GM23338 (cell line): Measurements from ENCODE around the gene DEXI. TPM values are rescaled to one million over a fixed set of nuclear protein-coding genes. Genes with fewer than 3 reads are reported as not detected.

Experiments used
- ATAC-seq: fragments of 200-7000 bp; cut with Tn5 transposase; 3 replicates; pipeline ENCODE4 v1.9.1; 2020
- DNase-seq: peaks from one replicate; pipeline ENCODE4 v3.0.0-alpha.2; 2015; ENCODE audit warnings: low spot score
- H2AFZ ChIP-seq: fragments of 200-600 bp; sonication (generic); 2 replicates; pipeline ENCODE4 v1.8.0; 2016; ENCODE audit warnings: antibody characterized with exemption, mild to moderate bottlenecking, moderate library complexity
- H3F3A ChIP-seq: fragments of 200-600 bp; sonication (generic); replicated peaks from 2 replicates; pipeline ENCODE4 v1.8.0; 2017; ENCODE audit warnings: antibody characterized with exemption, mixed run types, low read depth
- H3K27ac ChIP-seq: fragments of 200-600 bp; sonication (generic); 2 replicates; pipeline ENCODE4 v1.6.1; 2016; ENCODE audit warnings: low read depth
- H3K27me3 ChIP-seq: fragments of 200-600 bp; sonication (generic); 2 replicates; pipeline ENCODE4 v1.8.0; 2016; ENCODE audit warnings: mild to moderate bottlenecking, mixed run types, moderate library complexity; ENCODE audit not compliant: insufficient read depth
- H3K36me3 ChIP-seq: fragments of 200-600 bp; sonication (generic); 2 replicates; pipeline ENCODE4 v1.8.0; 2016; ENCODE audit warnings: mild to moderate bottlenecking; ENCODE audit not compliant: insufficient read depth
- H3K4me1 ChIP-seq: fragments of 200-600 bp; sonication (generic); 2 replicates; pipeline ENCODE4 v1.8.0; 2016; ENCODE audit warnings: mild to moderate bottlenecking, moderate library complexity; ENCODE audit not compliant: insufficient read depth
- H3K4me2 ChIP-seq: fragments of 200-600 bp; sonication (generic); 2 replicates; pipeline ENCODE4 v1.7.1; 2017; ENCODE audit warnings: mixed run types
- H3K4me3 ChIP-seq: fragments of 200-600 bp; sonication (generic); 2 replicates; pipeline ENCODE4 v1.6.1; 2016; ENCODE audit warnings: mixed run types
- H3K79me2 ChIP-seq: fragments of 200-600 bp; sonication (generic); replicated peaks from 2 replicates; pipeline ENCODE4 v1.8.0; 2017; ENCODE audit warnings: mild to moderate bottlenecking; ENCODE audit not compliant: insufficient read depth
- H3K9me2 ChIP-seq: fragments of 200-600 bp; sonication (generic); 2 replicates; pipeline ENCODE4 v1.8.0; 2017; ENCODE audit not compliant: insufficient read depth
- H4K20me1 ChIP-seq: fragments of 200-600 bp; sonication (generic); replicated peaks from 2 replicates; pipeline ENCODE4 v1.8.0; 2017; ENCODE audit warnings: mild to moderate bottlenecking; ENCODE audit not compliant: insufficient read depth
- H3K27ac Mint-ChIP-seq: 2 replicates; pipeline ENCODE4 v1.8.0; 2020; ENCODE audit warnings: inconsistent platforms, mild to moderate bottlenecking, moderate library complexity, mixed read lengths
- H3K27me3 Mint-ChIP-seq: 3 replicates; pipeline ENCODE4 v1.8.0; 2022; ENCODE audit warnings: low read depth, mild to moderate bottlenecking, moderate library complexity, mixed read lengths, inconsistent platforms; ENCODE audit not compliant: insufficient read depth, poor library complexity
- H3K36me3 Mint-ChIP-seq: 3 replicates; pipeline ENCODE4 v1.8.0; 2021; ENCODE audit warnings: low read depth, mild to moderate bottlenecking, inconsistent platforms, moderate library complexity, mixed read lengths
- H3K4me1 Mint-ChIP-seq: 3 replicates; pipeline ENCODE4 v1.8.0; 2020; ENCODE audit warnings: mild to moderate bottlenecking, inconsistent platforms, mixed read lengths
- H3K4me3 Mint-ChIP-seq: 3 replicates; pipeline ENCODE4 v1.8.0; 2021; ENCODE audit warnings: moderate library complexity, mild to moderate bottlenecking, inconsistent platforms, mixed read lengths
- H3K9me3 Mint-ChIP-seq: 3 replicates; pipeline ENCODE4 v1.8.0; 2020; ENCODE audit warnings: moderate library complexity, mild to moderate bottlenecking, inconsistent platforms, mixed read lengths
- CREB1 ChIP-seq: fragments of 250-450 bp; sonication (Bioruptor Pico); IDR thresholded peaks from 2 replicates; pipeline ENCODE4 v1.5.0; 2020; ENCODE audit warnings: low read depth, mild to moderate bottlenecking, moderate library complexity
- EZH2 ChIP-seq: fragments of 200-600 bp; sonication (generic); IDR thresholded peaks from one replicate; pipeline ENCODE4 v1.8.0; 2017; ENCODE audit warnings: antibody characterized with exemption, mild to moderate bottlenecking, low read depth; ENCODE audit not compliant: unreplicated experiment
- NANOG ChIP-seq: IDR thresholded peaks from 2 replicates; pipeline ENCODE4 v1.6.1; 2016; ENCODE audit warnings: antibody characterized with exemption, borderline replicate concordance
- STAT1 ChIP-seq: IDR thresholded peaks from one replicate; pipeline ENCODE4 v1.6.1; 2016; ENCODE audit warnings: antibody characterized with exemption; ENCODE audit not compliant: unreplicated experiment
- polyA plus RNA-seq: library from polyadenylated mRNA; unstranded; fragments of >200 nt; fragmentation: Nextera tagmentation; extraction: Ambion mirVana; gene quantifications from 2 replicates; pipeline ENCODE4 v1.2.1, GENCODE V29; 2016
- total RNA-seq: library from RNA; depleted of rRNA; stranded (reverse); fragments of >200 nt; shearing (Covaris generic); gene quantifications from 2 replicates; pipeline ENCODE4 v1.2.3, GENCODE V29; 2014
- TF ChIP-seq, protein P1 (sequence below): fragments of 250-450 bp; sonication (Bioruptor Pico); IDR thresholded peaks from 2 replicates; pipeline ENCODE4 v1.5.0; 2020; ENCODE audit warnings: mild to moderate bottlenecking, moderate library complexity
- TF ChIP-seq, protein P2 (sequence below): IDR thresholded peaks from one replicate; pipeline ENCODE4 v1.6.1; 2018; ENCODE audit warnings: antibody characterized with exemption; ENCODE audit not compliant: unreplicated experiment

Gene DEXI
- total and polyA plus RNA-seq, 2 experiments from 2014 or later = 26.5 to 58.2 TPM

DNA sequence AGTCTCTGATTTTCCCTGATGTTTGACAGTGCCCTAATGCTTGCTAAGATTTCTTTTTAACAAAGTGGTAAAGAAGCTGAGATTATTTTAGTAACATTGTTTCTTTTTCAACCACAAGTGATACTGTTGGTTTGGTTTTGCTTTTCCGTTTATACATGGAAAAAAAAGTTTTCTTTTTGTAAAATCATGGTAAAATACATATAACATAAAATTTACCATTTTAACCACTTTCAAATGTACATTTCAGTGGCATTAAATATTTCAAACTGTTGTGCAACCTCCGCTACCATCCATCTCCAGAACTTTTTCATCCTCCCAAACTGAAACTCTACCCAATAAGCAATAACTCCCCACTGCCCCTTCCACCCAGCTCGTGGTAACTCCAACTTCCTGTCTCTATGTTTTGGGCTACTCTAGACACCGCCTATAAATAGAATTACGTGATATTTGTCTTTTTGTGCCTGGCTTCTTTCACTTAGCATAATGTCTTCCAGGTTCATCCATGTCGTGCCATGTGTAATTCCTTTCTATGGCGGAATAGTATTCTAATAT, 60.7 kb downstream of the DEXI start:
- H2AFZ ChIP-seq = no peak overlapping the region
- H3F3A ChIP-seq = no peaks in the 10 kb centered on the region
- peaks cover 44% of the 10 kb centered on the region for H3K27me3 ChIP-seq
- no peaks in the 10 kb centered on the region for H4K20me1 ChIP-seq
- no peak for DNase-seq
- H3K27ac Mint-ChIP-seq = no peak overlapping the region
- peaks cover 30% of the 10 kb centered on the region for H3K27me3 Mint-ChIP-seq
- TF ChIP-seq NANOG (no peak), CREB1 (CRISPR knock-in tag) (no peak), STAT1 (no peak), EZH2 (no peak)
- TF ChIP-seq, protein P1, sequence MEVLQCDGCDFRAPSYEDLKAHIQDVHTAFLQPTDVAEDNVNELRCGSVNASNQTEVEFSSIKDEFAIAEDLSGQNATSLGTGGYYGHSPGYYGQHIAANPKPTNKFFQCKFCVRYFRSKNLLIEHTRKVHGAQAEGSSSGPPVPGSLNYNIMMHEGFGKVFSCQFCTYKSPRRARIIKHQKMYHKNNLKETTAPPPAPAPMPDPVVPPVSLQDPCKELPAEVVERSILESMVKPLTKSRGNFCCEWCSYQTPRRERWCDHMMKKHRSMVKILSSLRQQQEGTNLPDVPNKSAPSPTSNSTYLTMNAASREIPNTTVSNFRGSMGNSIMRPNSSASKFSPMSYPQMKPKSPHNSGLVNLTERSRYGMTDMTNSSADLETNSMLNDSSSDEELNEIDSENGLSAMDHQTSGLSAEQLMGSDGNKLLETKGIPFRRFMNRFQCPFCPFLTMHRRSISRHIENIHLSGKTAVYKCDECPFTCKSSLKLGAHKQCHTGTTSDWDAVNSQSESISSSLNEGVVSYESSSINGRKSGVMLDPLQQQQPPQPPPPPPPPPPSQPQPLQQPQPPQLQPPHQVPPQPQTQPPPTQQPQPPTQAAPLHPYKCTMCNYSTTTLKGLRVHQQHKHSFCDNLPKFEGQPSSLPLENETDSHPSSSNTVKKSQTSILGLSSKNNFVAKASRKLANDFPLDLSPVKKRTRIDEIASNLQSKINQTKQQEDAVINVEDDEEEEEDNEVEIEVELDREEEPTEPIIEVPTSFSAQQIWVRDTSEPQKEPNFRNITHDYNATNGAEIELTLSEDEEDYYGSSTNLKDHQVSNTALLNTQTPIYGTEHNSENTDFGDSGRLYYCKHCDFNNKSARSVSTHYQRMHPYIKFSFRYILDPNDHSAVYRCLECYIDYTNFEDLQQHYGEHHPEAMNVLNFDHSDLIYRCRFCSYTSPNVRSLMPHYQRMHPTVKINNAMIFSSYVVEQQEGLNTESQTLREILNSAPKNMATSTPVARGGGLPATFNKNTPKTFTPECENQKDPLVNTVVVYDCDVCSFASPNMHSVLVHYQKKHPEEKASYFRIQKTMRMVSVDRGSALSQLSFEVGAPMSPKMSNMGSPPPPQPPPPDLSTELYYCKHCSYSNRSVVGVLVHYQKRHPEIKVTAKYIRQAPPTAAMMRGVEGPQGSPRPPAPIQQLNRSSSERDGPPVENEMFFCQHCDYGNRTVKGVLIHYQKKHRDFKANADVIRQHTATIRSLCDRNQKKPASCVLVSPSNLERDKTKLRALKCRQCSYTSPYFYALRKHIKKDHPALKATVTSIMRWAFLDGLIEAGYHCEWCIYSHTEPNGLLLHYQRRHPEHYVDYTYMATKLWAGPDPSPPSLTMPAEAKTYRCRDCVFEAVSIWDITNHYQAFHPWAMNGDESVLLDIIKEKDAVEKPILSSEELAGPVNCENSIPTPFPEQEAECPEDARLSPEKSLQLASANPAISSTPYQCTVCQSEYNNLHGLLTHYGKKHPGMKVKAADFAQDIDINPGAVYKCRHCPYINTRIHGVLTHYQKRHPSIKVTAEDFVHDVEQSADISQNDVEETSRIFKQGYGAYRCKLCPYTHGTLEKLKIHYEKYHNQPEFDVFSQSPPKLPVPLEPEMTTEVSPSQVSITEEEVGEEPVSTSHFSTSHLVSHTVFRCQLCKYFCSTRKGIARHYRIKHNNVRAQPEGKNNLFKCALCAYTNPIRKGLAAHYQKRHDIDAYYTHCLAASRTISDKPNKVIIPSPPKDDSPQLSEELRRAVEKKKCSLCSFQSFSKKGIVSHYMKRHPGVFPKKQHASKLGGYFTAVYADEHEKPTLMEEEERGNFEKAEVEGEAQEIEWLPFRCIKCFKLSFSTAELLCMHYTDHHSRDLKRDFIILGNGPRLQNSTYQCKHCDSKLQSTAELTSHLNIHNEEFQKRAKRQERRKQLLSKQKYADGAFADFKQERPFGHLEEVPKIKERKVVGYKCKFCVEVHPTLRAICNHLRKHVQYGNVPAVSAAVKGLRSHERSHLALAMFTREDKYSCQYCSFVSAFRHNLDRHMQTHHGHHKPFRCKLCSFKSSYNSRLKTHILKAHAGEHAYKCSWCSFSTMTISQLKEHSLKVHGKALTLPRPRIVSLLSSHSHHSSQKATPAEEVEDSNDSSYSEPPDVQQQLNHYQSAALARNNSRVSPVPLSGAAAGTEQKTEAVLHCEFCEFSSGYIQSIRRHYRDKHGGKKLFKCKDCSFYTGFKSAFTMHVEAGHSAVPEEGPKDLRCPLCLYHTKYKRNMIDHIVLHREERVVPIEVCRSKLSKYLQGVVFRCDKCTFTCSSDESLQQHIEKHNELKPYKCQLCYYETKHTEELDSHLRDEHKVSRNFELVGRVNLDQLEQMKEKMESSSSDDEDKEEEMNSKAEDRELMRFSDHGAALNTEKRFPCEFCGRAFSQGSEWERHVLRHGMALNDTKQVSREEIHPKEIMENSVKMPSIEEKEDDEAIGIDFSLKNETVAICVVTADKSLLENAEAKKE (CRISPR knock-in tag) = no peak
- TF ChIP-seq, protein P2, sequence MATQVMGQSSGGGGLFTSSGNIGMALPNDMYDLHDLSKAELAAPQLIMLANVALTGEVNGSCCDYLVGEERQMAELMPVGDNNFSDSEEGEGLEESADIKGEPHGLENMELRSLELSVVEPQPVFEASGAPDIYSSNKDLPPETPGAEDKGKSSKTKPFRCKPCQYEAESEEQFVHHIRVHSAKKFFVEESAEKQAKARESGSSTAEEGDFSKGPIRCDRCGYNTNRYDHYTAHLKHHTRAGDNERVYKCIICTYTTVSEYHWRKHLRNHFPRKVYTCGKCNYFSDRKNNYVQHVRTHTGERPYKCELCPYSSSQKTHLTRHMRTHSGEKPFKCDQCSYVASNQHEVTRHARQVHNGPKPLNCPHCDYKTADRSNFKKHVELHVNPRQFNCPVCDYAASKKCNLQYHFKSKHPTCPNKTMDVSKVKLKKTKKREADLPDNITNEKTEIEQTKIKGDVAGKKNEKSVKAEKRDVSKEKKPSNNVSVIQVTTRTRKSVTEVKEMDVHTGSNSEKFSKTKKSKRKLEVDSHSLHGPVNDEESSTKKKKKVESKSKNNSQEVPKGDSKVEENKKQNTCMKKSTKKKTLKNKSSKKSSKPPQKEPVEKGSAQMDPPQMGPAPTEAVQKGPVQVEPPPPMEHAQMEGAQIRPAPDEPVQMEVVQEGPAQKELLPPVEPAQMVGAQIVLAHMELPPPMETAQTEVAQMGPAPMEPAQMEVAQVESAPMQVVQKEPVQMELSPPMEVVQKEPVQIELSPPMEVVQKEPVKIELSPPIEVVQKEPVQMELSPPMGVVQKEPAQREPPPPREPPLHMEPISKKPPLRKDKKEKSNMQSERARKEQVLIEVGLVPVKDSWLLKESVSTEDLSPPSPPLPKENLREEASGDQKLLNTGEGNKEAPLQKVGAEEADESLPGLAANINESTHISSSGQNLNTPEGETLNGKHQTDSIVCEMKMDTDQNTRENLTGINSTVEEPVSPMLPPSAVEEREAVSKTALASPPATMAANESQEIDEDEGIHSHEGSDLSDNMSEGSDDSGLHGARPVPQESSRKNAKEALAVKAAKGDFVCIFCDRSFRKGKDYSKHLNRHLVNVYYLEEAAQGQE = no peak
- no peak overlapping the region for H3K4me3 ChIP-seq
- H3K4me1 Mint-ChIP-seq = peaks cover 19% of the 10 kb centered on the region
- H3K4me2 ChIP-seq = no peak overlapping the region
- no peak for ATAC-seq
- no peaks in the 10 kb centered on the region for H3K36me3 ChIP-seq
- H3K9me3 Mint-ChIP-seq = peaks cover 8% of the 10 kb centered on the region; the same call in 1 of the 3 replicates
- H3K4me3 Mint-ChIP-seq = no peak overlapping the region
- H3K4me1 ChIP-seq = peaks cover 12% of the 10 kb centered on the region
- no peaks in the 10 kb centered on the region for H3K36me3 Mint-ChIP-seq
- H3K9me2 ChIP-seq = no peaks in the 10 kb centered on the region
- H3K27ac ChIP-seq = no peak overlapping the region
- no peaks in the 10 kb centered on the region for H3K79me2 ChIP-seq
